Measurements from ENCODE around the gene USP48. TPM values are rescaled to one million over a fixed set of nuclear protein-coding genes. Genes with fewer than 3 reads are reported as not detected.

The USP48 gene
- total and polyA plus RNA-seq, 2 of the 8 experiments (the other 6 are each of a cell fraction or from before 2014, with no cell fraction given) = 12.8 to 83.5 TPM

DNA sequence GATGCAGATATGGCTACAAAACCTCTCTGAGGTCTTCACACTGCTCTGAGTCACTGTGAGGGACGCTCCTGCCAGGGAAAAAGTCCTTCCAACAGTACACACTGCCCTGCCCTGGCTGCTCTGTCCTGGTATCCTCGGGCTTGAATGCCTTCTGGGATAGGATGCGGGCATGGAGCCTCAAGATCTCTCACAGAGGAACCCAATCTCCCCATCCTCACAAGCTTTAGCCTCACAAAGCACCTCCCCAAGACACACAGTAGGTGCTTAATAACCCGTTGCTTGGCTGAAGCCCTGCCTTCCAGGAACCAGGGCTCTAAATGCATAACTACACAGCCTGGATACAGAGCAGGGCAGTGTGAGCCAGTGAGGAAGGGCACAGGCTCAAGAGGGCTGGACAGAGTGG lies 123.0 kb downstream of the USP48 start:
- no peaks in the 10 kb centered on the region for H3K79me2 ChIP-seq (ENCODE audit: control insufficient read depth in 1 of 2, insufficient read depth in 2 of 2, low read length in 2 of 2)
- peaks cover 3% of the 10 kb centered on the region; the same call in 1 of the 2 replicates for H3K23me2 ChIP-seq (ENCODE audit: low read depth, low read length)
- ChIA-PET POLR2A (ENCODE audit: partially characterized antibody) (interaction anchor here (0.9 to 3.8 kb wide), 3 partner anchors 10 to 12 kb away, joined by 3 to 19 read pairs (median 5); partner anchors contain the start of gene RAP1GAP), CTCF (ENCODE audit: partially characterized antibody) (interaction anchor here (0.6 to 4.1 kb wide), 17 partner anchors 9 to 291 kb away, joined by 3 to 25 read pairs (median 4); partner anchors contain the start of gene RAP1GAP)
- peak overlapping the region; percentile 43; the same call in 1 of the 2 replicates for H2BK12ac ChIP-seq (ENCODE audit: low read depth, low read length)
- H2BK15ac ChIP-seq (ENCODE audit: low read length) = no peak overlapping the region
- H4K20me1 ChIP-seq (replicated peaks in 1 of 2; ENCODE audit: control insufficient read depth in 1 of 2, insufficient read depth in 2 of 2, low read length in 2 of 2) = peaks cover 0 to 2% of the 10 kb centered on the region in 2 experiments
- H2BK120ac ChIP-seq (replicated peaks; ENCODE audit: low read depth, low read length) = no peak overlapping the region
- peaks cover 0 to 13% (median 10%) of the 10 kb centered on the region in 4 experiments; a peak in 5 of 7 replicates for H3K27me3 ChIP-seq (replicated peaks in 1 of 4; ENCODE audit: control insufficient read depth in 3 of 4, extremely low read depth in 1 of 4, insufficient read depth in 3 of 4, low read length in 3 of 4)
- peaks cover 0 to 2% (median under 1%) of the 10 kb centered on the region in 4 experiments; a peak in 4 of 7 replicates for H3K4me1 ChIP-seq (replicated peaks in 1 of 4; ENCODE audit: control insufficient read depth in 3 of 4, insufficient read depth in 4 of 4, low read length in 3 of 4)
- H3K14ac ChIP-seq (ENCODE audit: insufficient read length) = no peak overlapping the region
- no peaks in the 10 kb centered on the region for H3K36me3 ChIP-seq (ENCODE audit: control insufficient read depth in 2 of 4, insufficient read depth in 4 of 4, low read length in 3 of 4)
- no peak overlapping the region for H4K5ac ChIP-seq (ENCODE audit: insufficient read length, low read depth, low read length)
- FAIRE-seq (no peak), DNase-seq (ENCODE audit: low read depth in 1 of 2, low spot score in 2 of 2) (no peak)
- no peak overlapping the region for H3K4ac ChIP-seq (replicated peaks; ENCODE audit: insufficient read length, low read depth, low read length)
- H3K56ac ChIP-seq (replicated peaks; ENCODE audit: insufficient read length, low read depth, low read length) = no peak overlapping the region
- 73% methylated on average over 4 of the region's 4 CpGs; no CpG with 5 or more reads in 1 of the 2 experiments for WGBS, 2 experiments (ENCODE audit: extremely low coverage in 1 of 2, insufficient coverage in 1 of 2, insufficient read length in 1 of 2, insufficient replicate concordance in 2 of 2, low coverage in 1 of 2, low lambda C conversion rate in 2 of 2, missing lambda C conversion rate in 1 of 2)
- H4K8ac ChIP-seq (ENCODE audit: extremely low read depth, insufficient read depth, low read length) = no peak overlapping the region
- H2AFZ ChIP-seq (ENCODE audit: low read length) = no peak overlapping the region
- no peak overlapping the region for H4K91ac ChIP-seq (replicated peaks; ENCODE audit: insufficient read length, low read length)
- no peak overlapping the region for H2BK20ac ChIP-seq (ENCODE audit: low read length)
- no peak overlapping the region for H3K23ac ChIP-seq (ENCODE audit: insufficient read length)
- H3K79me1 ChIP-seq (ENCODE audit: low read depth, low read length) = no peaks in the 10 kb centered on the region
- no peak overlapping the region for H3K18ac ChIP-seq (ENCODE audit: extremely low read depth, low read length)
- H2BK5ac ChIP-seq (ENCODE audit: low read depth, low read length) = no peak overlapping the region
- no peak overlapping the region for H3K9ac ChIP-seq (replicated peaks in 1 of 4; ENCODE audit: extremely low read depth in 1 of 4, low read depth in 3 of 4, low read length in 3 of 4)
- peak overlapping the region; percentile 41 to 71 for H3K4me2 ChIP-seq (ENCODE audit: insufficient read depth in 1 of 2, low read depth in 2 of 2, low read length in 2 of 2)
- peak overlapping the region in 1 of 4 experiments; percentile 69; a peak in 2 of 8 replicates for H3K4me3 ChIP-seq (ENCODE audit: extremely low read depth in 1 of 4, insufficient read depth in 2 of 4, low read depth in 3 of 4, low read length in 4 of 4)
- no peak overlapping the region for H3K27ac ChIP-seq (ENCODE audit: low read depth, low read length)
- H3K9me3 ChIP-seq (ENCODE audit: insufficient read depth in 2 of 2, low read depth in 1 of 2, low read length in 1 of 2) = no peaks in the 10 kb centered on the region
- H2AK5ac ChIP-seq (ENCODE audit: low read depth, low read length) = 0 out of 2 replicates have a peak overlapping the region, but pooled peaks have one; percentile 14
